Measurements from ENCODE around the gene CCDC6. TPM values are rescaled to one million over a fixed set of nuclear protein-coding genes. Genes with fewer than 3 reads are reported as not detected.

Gene CCDC6
- total and polyA plus RNA-seq, 2 of the 4 experiments (the other 2 are of a cell fraction) = 21.8 to 30.8 TPM

- H3K4me2 ChIP-seq (ENCODE audit: low read depth, low read length) = no peak overlapping the region
- no peak overlapping the region for H3K4me3 ChIP-seq (ENCODE audit: insufficient read depth, low read depth, low read length)
- POLR2A ChIA-PET (ENCODE audit: unreplicated experiment) = no interaction called here
Observed at GRCh38 chr10:59762505-59762904, 143.9 kb downstream of the CCDC6 start.

More at GRCh38 chr10:59762505-59762904, 143.9 kb downstream of the CCDC6 start:
- CTCF ChIA-PET = no interaction called here
- H4K8ac ChIP-seq (ENCODE audit: low read depth in 2 of 2, low read length in 2 of 2) = no peak overlapping the region
- no peaks in the 10 kb centered on the region for H3K79me1 ChIP-seq (ENCODE audit: low read depth in 1 of 2, low read length in 2 of 2)
- H3K14ac ChIP-seq (replicated peaks; ENCODE audit: low read depth, low read length) = no peak overlapping the region
- no peaks in the 10 kb centered on the region for H3K36me3 ChIP-seq (ENCODE audit: control insufficient read depth, insufficient read depth, low read length)
- dilution Hi-C loops (cut with HindIII; ENCODE audit: low sequenced_read_pairs, unreplicated experiment) (no loop called here), intact Hi-C loops (cut with micrococcal nuclease) (no loop called here), in situ Hi-C loops (cut with MboI; ENCODE audit: low sequenced_read_pairs) (no loop called here)
- H4K91ac ChIP-seq (ENCODE audit: insufficient read depth, low read depth, low read length) = no peak overlapping the region
- no peak overlapping the region for H2AFZ ChIP-seq (replicated peaks; ENCODE audit: low read length, poor library complexity)
- H2AK9ac ChIP-seq (replicated peaks; ENCODE audit: low read depth, low read length, poor library complexity) = no peak overlapping the region
- BruUV-seq (replicated peaks) = no TSS peak
- no peaks in the 10 kb centered on the region for H4K20me1 ChIP-seq (ENCODE audit: insufficient read depth, low read length)
- no peak overlapping the region for H2BK120ac ChIP-seq (ENCODE audit: low read depth, low read length)
- TF ChIP-seq, protein P1, sequence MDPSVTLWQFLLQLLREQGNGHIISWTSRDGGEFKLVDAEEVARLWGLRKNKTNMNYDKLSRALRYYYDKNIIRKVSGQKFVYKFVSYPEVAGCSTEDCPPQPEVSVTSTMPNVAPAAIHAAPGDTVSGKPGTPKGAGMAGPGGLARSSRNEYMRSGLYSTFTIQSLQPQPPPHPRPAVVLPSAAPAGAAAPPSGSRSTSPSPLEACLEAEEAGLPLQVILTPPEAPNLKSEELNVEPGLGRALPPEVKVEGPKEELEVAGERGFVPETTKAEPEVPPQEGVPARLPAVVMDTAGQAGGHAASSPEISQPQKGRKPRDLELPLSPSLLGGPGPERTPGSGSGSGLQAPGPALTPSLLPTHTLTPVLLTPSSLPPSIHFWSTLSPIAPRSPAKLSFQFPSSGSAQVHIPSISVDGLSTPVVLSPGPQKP (IDR thresholded peaks at IDR 0.05; ENCODE audit: borderline replicate concordance, low read depth, low read length) = no peak
- TF ChIP-seq RCOR1 (IDR thresholded peaks at IDR 0.05; ENCODE audit: insufficient replicate concordance, low read length) = no peak
- TF ChIP-seq MAZ (IDR thresholded peaks at IDR 0.05; ENCODE audit: borderline replicate concordance, low read depth, low read length) = no peak
- TF ChIP-seq FOS (IDR thresholded peaks at IDR 0.05; ENCODE audit: low read depth, low read length) = no peak
- no peak for TF ChIP-seq POLR2A (IDR thresholded peaks at IDR 0.05; ENCODE audit: low read depth, low read length)
- TF ChIP-seq BHLHE40 (IDR thresholded peaks at IDR 0.05; ENCODE audit: low read depth, low read length) = no peak
- no peak for TF ChIP-seq MXI1 (IDR thresholded peaks at IDR 0.05; ENCODE audit: borderline replicate concordance, low read depth, low read length)
- no peak for TF ChIP-seq CEBPB (IDR thresholded peaks at IDR 0.05; ENCODE audit: low read depth, low read length)
- TF ChIP-seq MAFK (IDR thresholded peaks at IDR 0.05; ENCODE audit: low read depth, low read length) = no peak
- no peak for TF ChIP-seq RAD21 (IDR thresholded peaks at IDR 0.05; ENCODE audit: low read length)
- TF ChIP-seq SMC3 (IDR thresholded peaks at IDR 0.05; ENCODE audit: low read depth, low read length) = no peak
- no peak for TF ChIP-seq USF2 (IDR thresholded peaks at IDR 0.05; ENCODE audit: low read depth, low read length)
- no peak for TF ChIP-seq CHD1 (IDR thresholded peaks at IDR 0.05; ENCODE audit: low read depth, low read length)
- TF ChIP-seq NFE2L2 (IDR thresholded peaks at IDR 0.05; ENCODE audit: low read depth, low read length) = no peak
- TF ChIP-seq, protein P2, sequence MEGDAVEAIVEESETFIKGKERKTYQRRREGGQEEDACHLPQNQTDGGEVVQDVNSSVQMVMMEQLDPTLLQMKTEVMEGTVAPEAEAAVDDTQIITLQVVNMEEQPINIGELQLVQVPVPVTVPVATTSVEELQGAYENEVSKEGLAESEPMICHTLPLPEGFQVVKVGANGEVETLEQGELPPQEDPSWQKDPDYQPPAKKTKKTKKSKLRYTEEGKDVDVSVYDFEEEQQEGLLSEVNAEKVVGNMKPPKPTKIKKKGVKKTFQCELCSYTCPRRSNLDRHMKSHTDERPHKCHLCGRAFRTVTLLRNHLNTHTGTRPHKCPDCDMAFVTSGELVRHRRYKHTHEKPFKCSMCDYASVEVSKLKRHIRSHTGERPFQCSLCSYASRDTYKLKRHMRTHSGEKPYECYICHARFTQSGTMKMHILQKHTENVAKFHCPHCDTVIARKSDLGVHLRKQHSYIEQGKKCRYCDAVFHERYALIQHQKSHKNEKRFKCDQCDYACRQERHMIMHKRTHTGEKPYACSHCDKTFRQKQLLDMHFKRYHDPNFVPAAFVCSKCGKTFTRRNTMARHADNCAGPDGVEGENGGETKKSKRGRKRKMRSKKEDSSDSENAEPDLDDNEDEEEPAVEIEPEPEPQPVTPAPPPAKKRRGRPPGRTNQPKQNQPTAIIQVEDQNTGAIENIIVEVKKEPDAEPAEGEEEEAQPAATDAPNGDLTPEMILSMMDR (conservative IDR thresholded peaks at IDR 0.05; ENCODE audit: low read depth, low read length) = no peak
- WGBS, 2 experiments (ENCODE audit: extremely low coverage in 2 of 2, insufficient read length in 1 of 2) = no CpG with 5 or more reads among the region's 2 CpGs
- H3K4me1 ChIP-seq (ENCODE audit: control insufficient read depth, insufficient read depth, low read length) = peaks cover 2% of the 10 kb centered on the region; the same call in 1 of the 2 replicates
- H2AK5ac ChIP-seq (ENCODE audit: low read depth, low read length) = no peak overlapping the region
- no peak overlapping the region for H3K9ac ChIP-seq (ENCODE audit: low read depth, low read length)
- H3K56ac ChIP-seq (ENCODE audit: extremely low read depth, insufficient read depth, low read length) = no peak overlapping the region
- no peak overlapping the region for H3K4ac ChIP-seq (ENCODE audit: low read depth, low read length)
- no peak overlapping the region for H2BK15ac ChIP-seq (ENCODE audit: low read depth, low read length)
- H3K27ac ChIP-seq (ENCODE audit: insufficient read depth, low read length) = no peak overlapping the region
- no peak for DNase-seq
- no peak overlapping the region for H2BK20ac ChIP-seq (ENCODE audit: low read depth, low read length)
- H2BK5ac ChIP-seq (ENCODE audit: low read depth, low read length, poor library complexity, severe bottlenecking) = no peak overlapping the region
- no peaks in the 10 kb centered on the region for H3K9me3 ChIP-seq (ENCODE audit: control insufficient read depth, insufficient read depth, low read length)
- H3K23ac ChIP-seq (ENCODE audit: low read depth, low read length) = no peak overlapping the region
- peaks cover 2% of the 10 kb centered on the region; the same call in 1 of the 2 replicates for H3K27me3 ChIP-seq (ENCODE audit: control insufficient read depth, insufficient read depth, low read length)
- H4K5ac ChIP-seq (ENCODE audit: low read depth, low read length) = no peak overlapping the region
- no peak overlapping the region for H3K18ac ChIP-seq (ENCODE audit: low read depth, low read length)
- no peak for ATAC-seq (ENCODE audit: low read depth)
- no peaks in the 10 kb centered on the region for H3K9me1 ChIP-seq (ENCODE audit: insufficient read depth, low read length)

Measured in IMR-90 (cell line).